ENCODE results near the gene POLE4.

GRCh38 chr2:74944987-74945787 lies 13.3 kb upstream of the POLE4 start:
- TF ChIP-seq, protein P1, sequence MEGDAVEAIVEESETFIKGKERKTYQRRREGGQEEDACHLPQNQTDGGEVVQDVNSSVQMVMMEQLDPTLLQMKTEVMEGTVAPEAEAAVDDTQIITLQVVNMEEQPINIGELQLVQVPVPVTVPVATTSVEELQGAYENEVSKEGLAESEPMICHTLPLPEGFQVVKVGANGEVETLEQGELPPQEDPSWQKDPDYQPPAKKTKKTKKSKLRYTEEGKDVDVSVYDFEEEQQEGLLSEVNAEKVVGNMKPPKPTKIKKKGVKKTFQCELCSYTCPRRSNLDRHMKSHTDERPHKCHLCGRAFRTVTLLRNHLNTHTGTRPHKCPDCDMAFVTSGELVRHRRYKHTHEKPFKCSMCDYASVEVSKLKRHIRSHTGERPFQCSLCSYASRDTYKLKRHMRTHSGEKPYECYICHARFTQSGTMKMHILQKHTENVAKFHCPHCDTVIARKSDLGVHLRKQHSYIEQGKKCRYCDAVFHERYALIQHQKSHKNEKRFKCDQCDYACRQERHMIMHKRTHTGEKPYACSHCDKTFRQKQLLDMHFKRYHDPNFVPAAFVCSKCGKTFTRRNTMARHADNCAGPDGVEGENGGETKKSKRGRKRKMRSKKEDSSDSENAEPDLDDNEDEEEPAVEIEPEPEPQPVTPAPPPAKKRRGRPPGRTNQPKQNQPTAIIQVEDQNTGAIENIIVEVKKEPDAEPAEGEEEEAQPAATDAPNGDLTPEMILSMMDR (IDR thresholded peaks at IDR 0.05 in 2 of 3, conservative IDR thresholded peaks at IDR 0.05 in 1 of 3; ENCODE audit: borderline replicate concordance in 1 of 3, insufficient read depth in 1 of 3, low read depth in 2 of 3, low read length in 2 of 3) = no peak
- TF ChIP-seq POLR2A (IDR thresholded peaks at IDR 0.05; ENCODE audit: borderline replicate concordance, extremely low read depth, insufficient read depth, insufficient read length) = no peak
- TF ChIP-seq ZNF274 (IDR thresholded peaks at IDR 0.05; ENCODE audit: low read depth, low read length) = no peak
- TF ChIP-seq JUND (IDR thresholded peaks at IDR 0.05) = no peak
- no peak for TF ChIP-seq FOSL1 (IDR thresholded peaks at IDR 0.05; ENCODE audit: low read depth)
- no peak for TF ChIP-seq EZH2 (IDR thresholded peaks at IDR 0.05)
- TF ChIP-seq CBX3 (IDR thresholded peaks at IDR 0.05; ENCODE audit: low read depth) = no peak
- no peak for TF ChIP-seq ATF3 (IDR thresholded peaks at IDR 0.05)
- TF ChIP-seq POLR2AphosphoS5 (IDR thresholded peaks at IDR 0.05; ENCODE audit: low read depth, low read length) = no peak
- no peak for TF ChIP-seq EGR1 (IDR thresholded peaks at IDR 0.05; ENCODE audit: low read depth)
- TF ChIP-seq SIN3A (IDR thresholded peaks at IDR 0.05; ENCODE audit: low read depth) = no peak
- no peak for TF ChIP-seq EZH2phosphoT487 (IDR thresholded peaks at IDR 0.05; ENCODE audit: borderline replicate concordance)
